OCI-LY7 (cell line): ENCODE measurements around the gene PNMA6F. TPM values are rescaled to one million over a fixed set of nuclear protein-coding genes. Genes with fewer than 3 reads are reported as not detected.

Source experiments
- BruUV-seq: library from RNA; stranded (reverse); fragments of 400-500 nt; replicated peaks from 2 replicates; lab custom pipeline; 2021; lab: Mats Ljungman, UMichigan
- CTCF ChIA-PET: fragments of 300-600 bp; sonication (Branson Sonifier 250); formaldehyde crosslinking; loops from one replicate; lab custom pipeline; 2022; ENCODE audit warnings: antibody characterized with exemption; ENCODE audit not compliant: unreplicated experiment; lab: Charles Lee
- POLR2A ChIA-PET: fragments of 300-600 bp; sonication (Branson Sonifier 250); formaldehyde crosslinking; loops from one replicate; lab custom pipeline; 2022; ENCODE audit warnings: antibody characterized with exemption; lab: Charles Lee
- DNase-seq: peaks from one replicate; pipeline ENCODE4 v3.0.0-alpha.2; 2015; ENCODE audit warnings: low spot score
- H2AFZ ChIP-seq: fragments of 200-600 bp; sonication (generic), shearing (Covaris generic); 2 replicates; pipeline ENCODE4 v1.6.1; 2014; ENCODE audit warnings: mild to moderate bottlenecking, antibody characterized with exemption, low read length, moderate library complexity
- H3K27ac ChIP-seq: fragments of 200-600 bp; sonication (generic); 2 replicates; pipeline ENCODE4 v1.5.1; 2014; ENCODE audit warnings: mixed run types, low read depth, mild to moderate bottlenecking, moderate library complexity, low read length, inconsistent platforms; ENCODE audit not compliant: poor library complexity, severe bottlenecking
- H3K36me3 ChIP-seq: fragments of 200-600 bp; sonication (generic); 2 replicates; pipeline ENCODE4 v1.6.1; 2014; ENCODE audit warnings: mild to moderate bottlenecking, antibody characterized with exemption, low read length, moderate library complexity, mixed read lengths; ENCODE audit not compliant: insufficient read depth
- H3K4me1 ChIP-seq: fragments of 200-600 bp; sonication (generic); 2 replicates; pipeline ENCODE4 v1.5.1; 2014; ENCODE audit warnings: mild to moderate bottlenecking, low read length; ENCODE audit not compliant: insufficient read depth, poor library complexity, severe bottlenecking
- H3K4me2 ChIP-seq: fragments of 200-600 bp; sonication (generic); 2 replicates; pipeline ENCODE4 v1.6.1; 2014; ENCODE audit warnings: mild to moderate bottlenecking, low read length
- H3K4me3 ChIP-seq: fragments of 200-600 bp; sonication (generic); 2 replicates; pipeline ENCODE4 v1.5.1; 2014; ENCODE audit warnings: mild to moderate bottlenecking, low read depth, low read length; ENCODE audit not compliant: poor library complexity, severe bottlenecking
- H3K79me2 ChIP-seq: fragments of 200-600 bp; sonication (generic); 2 replicates; pipeline ENCODE4 v1.6.1; 2016; ENCODE audit warnings: low read depth, mild to moderate bottlenecking, low read length, moderate library complexity, mixed read lengths; ENCODE audit not compliant: insufficient read depth
- H3K9me2 ChIP-seq: fragments of 200-600 bp; sonication (generic); 2 replicates; pipeline ENCODE4 v1.6.1; 2016; ENCODE audit warnings: mild to moderate bottlenecking, low read length, mixed read lengths; ENCODE audit not compliant: insufficient read depth
- H3K9me3 ChIP-seq: fragments of 200-600 bp; sonication (generic); 2 replicates; pipeline ENCODE4 v1.6.1; 2014; ENCODE audit warnings: mild to moderate bottlenecking, mixed run types, low read length, mixed read lengths
- H4K20me1 ChIP-seq: fragments of 200-600 bp; sonication (generic); 2 replicates; pipeline ENCODE4 v1.6.1; 2014; ENCODE audit warnings: mild to moderate bottlenecking, antibody characterized with exemption, low read length, moderate library complexity, mixed read lengths; ENCODE audit not compliant: insufficient read depth
- EZH2phosphoT487 ChIP-seq: fragments of 200-600 bp; sonication (generic); IDR thresholded peaks from 2 replicates; pipeline ENCODE4 v1.6.1; 2018; ENCODE audit warnings: low read depth, borderline replicate concordance, mild to moderate bottlenecking, mixed run types, antibody characterized with exemption, low read length, moderate library complexity, mixed read lengths
- intact Hi-C: fragments of 100-400 bp; cut with micrococcal nuclease; formaldehyde crosslinking; loops from one replicate; pipeline ENCODE4 v1.10.0; 2022; ENCODE audit not compliant: unreplicated experiment
- total RNA-seq, 2 experiments: library from RNA; depleted of rRNA in 1 of 2; stranded (reverse); fragments of >200 nt in 1 of 2; shearing (Covaris generic) in 1 of 2; gene quantifications; 2 replicates each; pipeline ENCODE4 v1.2.3, GENCODE V29; 2014 to 2022
- TF ChIP-seq, protein P1 (sequence below): fragments of 200-600 bp; sonication (generic); conservative IDR thresholded peaks from 2 replicates; pipeline ENCODE4 v1.5.1; 2014; ENCODE audit warnings: mild to moderate bottlenecking, antibody characterized with exemption, low read length, moderate library complexity, mixed read lengths

Gene PNMA6F
- total RNA-seq, 2 experiments from 2014 or later, result not detected

DNA sequence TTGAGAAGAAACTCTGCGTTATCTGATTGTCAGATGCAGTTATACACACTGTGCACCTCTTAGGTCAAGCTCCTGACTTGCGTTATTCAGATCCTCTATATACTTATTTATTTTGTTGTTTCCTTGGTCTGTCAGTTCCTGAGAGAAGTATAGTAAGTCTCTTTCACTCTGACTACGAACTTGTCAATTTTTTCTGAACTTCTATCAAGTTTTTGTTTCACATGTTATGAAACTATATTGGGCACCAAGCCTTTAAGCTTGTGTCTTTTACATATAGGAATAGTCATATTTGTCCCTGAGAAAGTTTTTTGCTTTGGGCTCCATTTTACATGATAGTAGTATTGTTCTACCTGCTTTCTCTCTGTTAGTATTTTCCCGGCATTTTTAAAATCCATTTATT, 44.1 kb upstream of the PNMA6F start:
- H2AFZ ChIP-seq, result no peak overlapping the region
- BruUV-seq, result no TSS peak
- no peak overlapping the region for H3K27ac ChIP-seq
- H3K4me3 ChIP-seq, result no peak overlapping the region
- no peaks in the 10 kb centered on the region for H3K36me3 ChIP-seq
- H3K4me2 ChIP-seq, result no peak overlapping the region
- POLR2A ChIA-PET, result interaction anchor here (0.6 kb wide), 1 partner anchor 13 kb away, joined by 4 read pairs; no protein-coding TSS in a partner anchor
- DNase-seq, result no peak
- no peaks in the 10 kb centered on the region for H3K79me2 ChIP-seq
- peaks cover 2% of the 10 kb centered on the region for H3K4me1 ChIP-seq
- H4K20me1 ChIP-seq, result no peaks in the 10 kb centered on the region
- intact Hi-C loops, result no loop called here
- H3K9me3 ChIP-seq, result no peaks in the 10 kb centered on the region
- H3K9me2 ChIP-seq, result no peaks in the 10 kb centered on the region
- no peak for TF ChIP-seq EZH2phosphoT487
- TF ChIP-seq, protein P1, sequence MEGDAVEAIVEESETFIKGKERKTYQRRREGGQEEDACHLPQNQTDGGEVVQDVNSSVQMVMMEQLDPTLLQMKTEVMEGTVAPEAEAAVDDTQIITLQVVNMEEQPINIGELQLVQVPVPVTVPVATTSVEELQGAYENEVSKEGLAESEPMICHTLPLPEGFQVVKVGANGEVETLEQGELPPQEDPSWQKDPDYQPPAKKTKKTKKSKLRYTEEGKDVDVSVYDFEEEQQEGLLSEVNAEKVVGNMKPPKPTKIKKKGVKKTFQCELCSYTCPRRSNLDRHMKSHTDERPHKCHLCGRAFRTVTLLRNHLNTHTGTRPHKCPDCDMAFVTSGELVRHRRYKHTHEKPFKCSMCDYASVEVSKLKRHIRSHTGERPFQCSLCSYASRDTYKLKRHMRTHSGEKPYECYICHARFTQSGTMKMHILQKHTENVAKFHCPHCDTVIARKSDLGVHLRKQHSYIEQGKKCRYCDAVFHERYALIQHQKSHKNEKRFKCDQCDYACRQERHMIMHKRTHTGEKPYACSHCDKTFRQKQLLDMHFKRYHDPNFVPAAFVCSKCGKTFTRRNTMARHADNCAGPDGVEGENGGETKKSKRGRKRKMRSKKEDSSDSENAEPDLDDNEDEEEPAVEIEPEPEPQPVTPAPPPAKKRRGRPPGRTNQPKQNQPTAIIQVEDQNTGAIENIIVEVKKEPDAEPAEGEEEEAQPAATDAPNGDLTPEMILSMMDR, result no peak
- CTCF ChIA-PET, result no interaction called here

DNA sequence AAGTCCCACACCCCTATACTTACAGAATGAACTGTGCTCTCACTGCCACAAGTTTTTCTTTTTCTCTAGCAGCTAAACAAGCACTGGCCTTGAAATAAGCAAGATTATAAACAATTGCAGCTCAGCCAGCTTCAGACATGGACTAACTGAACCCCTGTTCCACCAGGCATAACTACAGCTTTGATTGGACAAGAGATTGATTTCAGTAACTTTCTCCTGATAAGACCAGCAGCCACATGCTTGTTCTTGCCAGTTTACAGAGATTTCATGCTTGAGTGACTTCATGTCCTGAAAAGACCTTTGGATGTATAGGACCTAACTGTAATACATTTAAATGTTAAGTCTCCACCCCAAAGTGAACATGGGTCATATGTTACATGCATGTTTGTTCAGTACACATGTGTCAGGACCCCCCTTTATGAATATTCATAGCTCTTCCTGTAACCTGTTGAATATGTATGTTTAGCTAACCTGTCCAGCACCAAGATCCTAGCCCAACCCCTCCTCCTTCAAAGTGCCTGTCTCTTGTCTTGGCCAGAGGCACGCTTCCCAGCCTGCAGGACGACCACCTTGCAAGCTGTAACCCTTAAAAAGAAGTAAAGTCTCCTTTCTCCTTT, 40.3 kb upstream of the PNMA6F start:
- CTCF ChIA-PET, result no interaction called here
- no peak for DNase-seq
- Histone ChIP-seq H2AFZ (no peak overlapping the region), H3K9me3 (no peaks in the 10 kb centered on the region), H3K9me2 (no peaks in the 10 kb centered on the region), H3K27ac (no peak overlapping the region), H4K20me1 (no peaks in the 10 kb centered on the region), H3K4me3 (no peak overlapping the region), H3K4me2 (no peak overlapping the region), H3K79me2 (no peaks in the 10 kb centered on the region), H3K36me3 (no peaks in the 10 kb centered on the region), H3K4me1 (no peaks in the 10 kb centered on the region)
- POLR2A ChIA-PET, result no interaction called here
- BruUV-seq, result no TSS peak
- intact Hi-C loops, result no loop called here
- TF ChIP-seq, protein P1, result no peak
- TF ChIP-seq EZH2phosphoT487, result no peak

DNA sequence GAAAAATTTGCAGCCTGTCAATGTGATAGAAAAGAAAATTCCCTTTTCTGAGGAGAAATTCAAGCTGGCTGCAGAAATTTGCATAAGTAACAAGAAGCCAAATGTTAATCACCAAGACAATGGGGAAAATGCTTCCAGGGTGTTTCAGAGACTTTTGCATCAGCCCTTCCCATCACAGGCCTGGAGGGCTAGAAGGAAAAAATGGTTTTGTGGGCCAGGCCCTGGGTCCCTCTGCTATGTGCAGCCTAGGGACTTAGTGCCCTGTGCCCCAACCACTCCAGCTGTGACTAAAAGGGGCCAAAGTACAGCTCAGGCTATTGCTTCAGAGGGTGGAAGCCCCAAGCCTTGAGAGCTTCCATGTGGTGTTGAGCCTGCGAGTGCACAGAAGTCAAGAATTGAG, 36.3 kb upstream of the PNMA6F start:
- no peak overlapping the region for H3K4me3 ChIP-seq
- no TSS peak for BruUV-seq
- H3K9me3 ChIP-seq, result no peaks in the 10 kb centered on the region
- intact Hi-C loops, result no loop called here
- ChIA-PET POLR2A (no interaction called here), CTCF (no interaction called here)
- TF ChIP-seq EZH2phosphoT487, result no peak
- TF ChIP-seq, protein P1, result no peak
- no peak for DNase-seq
- no peaks in the 10 kb centered on the region for H3K79me2 ChIP-seq
- H2AFZ ChIP-seq, result no peak overlapping the region
- H3K4me1 ChIP-seq, result peaks cover 21% of the 10 kb centered on the region
- H3K9me2 ChIP-seq, result no peaks in the 10 kb centered on the region
- no peak overlapping the region for H3K27ac ChIP-seq
- no peaks in the 10 kb centered on the region; the same call in 1 of the 2 replicates for H3K36me3 ChIP-seq
- no peak overlapping the region for H3K4me2 ChIP-seq
- no peaks in the 10 kb centered on the region for H4K20me1 ChIP-seq
